PC-9 (cell line): ENCODE data around the gene CMIP.

Source experiments
- CTCF ChIP-seq: fragments of 200-600 bp; sonication (generic); conservative IDR thresholded peaks from 2 replicates; pipeline ENCODE4 v1.6.1; 2017; ENCODE audit warnings: mixed run types, antibody characterized with exemption, mild to moderate bottlenecking, moderate library complexity
- EZH2 ChIP-seq: fragments of 200-600 bp; sonication (generic); IDR thresholded peaks from 2 replicates; pipeline ENCODE4 v1.8.0; 2017; ENCODE audit warnings: antibody characterized with exemption, low read depth

GRCh38 chr16:81435103-81435502 is 9.5 kb upstream of the CMIP start:
- TF ChIP-seq CTCF (no peak), EZH2 (no peak)
